ENCODE measurements around the gene ST3GAL5.

Gene ST3GAL5

DNA sequence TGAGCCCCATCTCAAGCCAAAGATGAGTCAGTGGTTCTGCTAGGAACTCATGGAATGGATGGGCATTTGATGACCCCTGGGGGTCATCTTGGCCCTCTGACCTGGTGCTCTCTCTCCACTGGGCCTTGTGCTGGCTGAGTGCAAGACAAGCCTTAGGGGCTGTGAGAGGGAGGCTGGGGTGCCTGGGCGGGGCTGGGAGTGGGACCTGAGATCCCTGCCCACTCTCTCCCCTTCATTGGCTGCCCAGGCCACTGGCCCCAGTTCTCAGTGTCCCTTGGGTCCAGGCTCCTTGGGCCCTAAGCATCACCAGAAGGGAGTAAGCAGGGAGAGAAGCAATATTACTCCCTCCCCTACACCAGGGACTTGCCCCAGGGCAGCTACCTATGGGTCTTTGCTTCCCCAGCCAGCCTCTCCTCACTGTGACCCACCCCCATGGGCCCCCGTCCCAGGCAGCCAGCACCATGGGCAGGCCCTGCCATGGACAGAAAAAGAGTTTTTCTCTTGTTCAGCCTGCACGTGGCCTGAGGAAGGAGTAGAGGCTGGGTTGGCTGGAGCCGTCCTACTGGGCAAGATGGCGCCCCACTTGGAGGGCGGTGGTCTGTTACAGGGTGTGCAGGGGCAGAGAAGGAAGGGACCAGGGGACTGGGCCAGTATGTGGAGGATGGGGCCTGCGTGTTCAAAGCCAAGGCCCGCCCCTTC, 101.4 kb downstream of the ST3GAL5 start:
- Histone ChIP-seq H3K36me3 (ENCODE audit: control insufficient read depth, insufficient read depth, low read length) (no peaks in the 10 kb centered on the region), H3K4me3 (replicated peaks; ENCODE audit: low read depth, low read length) (no peak overlapping the region), H3K27me3 (replicated peaks; ENCODE audit: control insufficient read depth, insufficient read depth, low read length) (peaks cover 4% of the 10 kb centered on the region; the same call in 1 of the 2 replicates)
- TF ChIP-seq, protein P1, sequence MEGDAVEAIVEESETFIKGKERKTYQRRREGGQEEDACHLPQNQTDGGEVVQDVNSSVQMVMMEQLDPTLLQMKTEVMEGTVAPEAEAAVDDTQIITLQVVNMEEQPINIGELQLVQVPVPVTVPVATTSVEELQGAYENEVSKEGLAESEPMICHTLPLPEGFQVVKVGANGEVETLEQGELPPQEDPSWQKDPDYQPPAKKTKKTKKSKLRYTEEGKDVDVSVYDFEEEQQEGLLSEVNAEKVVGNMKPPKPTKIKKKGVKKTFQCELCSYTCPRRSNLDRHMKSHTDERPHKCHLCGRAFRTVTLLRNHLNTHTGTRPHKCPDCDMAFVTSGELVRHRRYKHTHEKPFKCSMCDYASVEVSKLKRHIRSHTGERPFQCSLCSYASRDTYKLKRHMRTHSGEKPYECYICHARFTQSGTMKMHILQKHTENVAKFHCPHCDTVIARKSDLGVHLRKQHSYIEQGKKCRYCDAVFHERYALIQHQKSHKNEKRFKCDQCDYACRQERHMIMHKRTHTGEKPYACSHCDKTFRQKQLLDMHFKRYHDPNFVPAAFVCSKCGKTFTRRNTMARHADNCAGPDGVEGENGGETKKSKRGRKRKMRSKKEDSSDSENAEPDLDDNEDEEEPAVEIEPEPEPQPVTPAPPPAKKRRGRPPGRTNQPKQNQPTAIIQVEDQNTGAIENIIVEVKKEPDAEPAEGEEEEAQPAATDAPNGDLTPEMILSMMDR (IDR thresholded peaks at IDR 0.05; ENCODE audit: insufficient read depth, low read length, poor library complexity, severe bottlenecking), result no peak
- DNase-seq (ENCODE audit: extremely low read depth, insufficient read length), result no peak

Measured in GM06990 (cell line).